GM19372 (cell line): ENCODE results near the gene MARCHF3.
"Not testable (repeated sequence)": the region's sequence is repeated elsewhere in the genome, so short reads cannot be mapped to it uniquely, and the experiment has no call there.

ENCODE experiments used
- ATAC-seq: cut with Tn5 transposase; IDR thresholded peaks from one replicate; pipeline ENCODE4 v1.9.1; 2021; ENCODE audit warnings: mild to moderate bottlenecking, low read depth, moderate library complexity; ENCODE audit not compliant: unreplicated experiment

The MARCHF3 gene

GRCh38 chr5:127053049-127053448, 22.7 kb upstream of the MARCHF3 start:
- no peak for ATAC-seq

- no peak for ATAC-seq
These were observed 21.2 kb upstream of the MARCHF3 start for GRCh38 chr5:127051591-127051990.

- no peak for ATAC-seq
These were observed 16.1 kb upstream of the MARCHF3 start for GRCh38 chr5:127046343-127047072.

GRCh38 chr5:127042593-127042992, 12.2 kb upstream of the MARCHF3 start:
- no peak for ATAC-seq

- ATAC-seq: no peak
These were observed 11.2 kb upstream of the MARCHF3 start for GRCh38 chr5:127041571-127041970.

- no peak for ATAC-seq
These were observed 10.6 kb upstream of the MARCHF3 start for GRCh38 chr5:127040796-127041520.

- ATAC-seq: no peak
These were observed 8.2 kb upstream of the MARCHF3 start for GRCh38 chr5:127038550-127038949.

- ATAC-seq: no peak
These were observed 1.5 kb upstream of the MARCHF3 start for GRCh38 chr5:127031863-127032232.

- ATAC-seq: peak; percentile 20
These were observed 947 bp upstream of the MARCHF3 start for GRCh38 chr5:127031147-127031862.

GRCh38 chr5:127029581-127030258, 638 bp downstream of the MARCHF3 start:
- no peak for ATAC-seq

- ATAC-seq: no peak
These were observed 1.4 kb downstream of the MARCHF3 start for GRCh38 chr5:127028822-127029457.

GRCh38 chr5:127027539-127027938, 2.8 kb downstream of the MARCHF3 start:
- ATAC-seq: no peak

GRCh38 chr5:127026166-127026565, 4.2 kb downstream of the MARCHF3 start:
- ATAC-seq: no peak

GRCh38 chr5:127025467-127025866, 4.9 kb downstream of the MARCHF3 start:
- no peak for ATAC-seq

GRCh38 chr5:127024821-127025220, 5.5 kb downstream of the MARCHF3 start:
- no peak for ATAC-seq

- ATAC-seq: not testable (repeated sequence)
These were observed 6.7 kb downstream of the MARCHF3 start for GRCh38 chr5:127023552-127024191.

- no peak for ATAC-seq
These were observed 7.5 kb downstream of the MARCHF3 start for GRCh38 chr5:127022846-127023245.

GRCh38 chr5:127019928-127020327, 10.4 kb downstream of the MARCHF3 start:
- no peak for ATAC-seq

GRCh38 chr5:127016722-127017121, 13.6 kb downstream of the MARCHF3 start:
- not testable (repeated sequence) for ATAC-seq

GRCh38 chr5:127015716-127016115, 14.6 kb downstream of the MARCHF3 start:
- no peak for ATAC-seq
